Osteoblast (primary cell): ENCODE results near the gene TBR1. TPM values are rescaled to one million over a fixed set of nuclear protein-coding genes. Genes with fewer than 3 reads are reported as not detected.
A peak's percentile ranks its signal among the peaks of the same experiment; 100 is the strongest.

ENCODE experiments used
- DNase-seq: peaks from one replicate; pipeline ENCODE4 v3.0.0; 2011; ENCODE audit warnings: low spot score, mixed read lengths; ENCODE audit not compliant: insufficient read length; ENCODE audit errors: missing footprints
- H2AFZ ChIP-seq: 2 replicates; pipeline ENCODE4 v1.6.0; 2011; ENCODE audit warnings: mild to moderate bottlenecking, low read length
- H3K27ac ChIP-seq: 2 replicates; pipeline ENCODE4 v1.5.1; 2011; ENCODE audit warnings: mild to moderate bottlenecking, low read depth, low read length, moderate library complexity
- H3K27me3 ChIP-seq: 2 replicates; pipeline ENCODE4 v1.6.0; 2012; ENCODE audit warnings: mild to moderate bottlenecking, control low read depth, inconsistent platforms, low read length, moderate library complexity; ENCODE audit not compliant: insufficient read depth
- H3K36me3 ChIP-seq: 2 replicates; pipeline ENCODE4 v1.5.1; 2011; ENCODE audit warnings: mild to moderate bottlenecking, low read length, control low read depth, moderate library complexity; ENCODE audit not compliant: insufficient read depth
- H3K4me1 ChIP-seq: 2 replicates; pipeline ENCODE4 v1.5.1; 2011; ENCODE audit warnings: mild to moderate bottlenecking, low read length, control low read depth, moderate library complexity; ENCODE audit not compliant: insufficient read depth
- H3K4me2 ChIP-seq: 2 replicates; pipeline ENCODE4 v1.6.0; 2011; ENCODE audit warnings: mild to moderate bottlenecking, low read length; ENCODE audit not compliant: insufficient read depth
- H3K4me3 ChIP-seq: fragments of 200-600 bp; sonication (generic); 3 replicates; pipeline ENCODE4 v1.5.1; 2012; ENCODE audit warnings: mild to moderate bottlenecking, low read length, inconsistent platforms; ENCODE audit not compliant: insufficient read depth
- H3K79me2 ChIP-seq: 2 replicates; pipeline ENCODE4 v1.6.0; 2012; ENCODE audit warnings: mild to moderate bottlenecking, low read length, control low read depth, inconsistent platforms; ENCODE audit not compliant: insufficient read depth
- H3K9me3 ChIP-seq: 2 replicates; pipeline ENCODE4 v1.5.1; 2011; ENCODE audit warnings: low read depth, low read length, control low read depth
- H4K20me1 ChIP-seq: 2 replicates; pipeline ENCODE4 v1.6.0; 2012; ENCODE audit warnings: mild to moderate bottlenecking, low read length, control low read depth; ENCODE audit not compliant: insufficient read depth
- total RNA-seq: library from RNA; depleted of rRNA; stranded (reverse); fragments of >200 nt; gene quantifications from 2 replicates; pipeline ENCODE4 v1.2.3, GENCODE V29; 2012
- TF ChIP-seq, protein P1 (sequence below): IDR thresholded peaks from 2 replicates; pipeline ENCODE4 v1.5.1; 2011; ENCODE audit warnings: mild to moderate bottlenecking, low read depth, low read length, moderate library complexity; ENCODE audit errors: extremely low read depth

The TBR1 gene
- total RNA-seq, result under 0.01 TPM in 1 of 2 replicates, not detected in the other

GRCh38 chr2:161415987-161416707, at the start of gene TBR1:
TSS of gene TBR1 (plus strand) at chr2:161416297. CDS start at chr2:161416411, 114 bp downstream.
- TF ChIP-seq, protein P1, sequence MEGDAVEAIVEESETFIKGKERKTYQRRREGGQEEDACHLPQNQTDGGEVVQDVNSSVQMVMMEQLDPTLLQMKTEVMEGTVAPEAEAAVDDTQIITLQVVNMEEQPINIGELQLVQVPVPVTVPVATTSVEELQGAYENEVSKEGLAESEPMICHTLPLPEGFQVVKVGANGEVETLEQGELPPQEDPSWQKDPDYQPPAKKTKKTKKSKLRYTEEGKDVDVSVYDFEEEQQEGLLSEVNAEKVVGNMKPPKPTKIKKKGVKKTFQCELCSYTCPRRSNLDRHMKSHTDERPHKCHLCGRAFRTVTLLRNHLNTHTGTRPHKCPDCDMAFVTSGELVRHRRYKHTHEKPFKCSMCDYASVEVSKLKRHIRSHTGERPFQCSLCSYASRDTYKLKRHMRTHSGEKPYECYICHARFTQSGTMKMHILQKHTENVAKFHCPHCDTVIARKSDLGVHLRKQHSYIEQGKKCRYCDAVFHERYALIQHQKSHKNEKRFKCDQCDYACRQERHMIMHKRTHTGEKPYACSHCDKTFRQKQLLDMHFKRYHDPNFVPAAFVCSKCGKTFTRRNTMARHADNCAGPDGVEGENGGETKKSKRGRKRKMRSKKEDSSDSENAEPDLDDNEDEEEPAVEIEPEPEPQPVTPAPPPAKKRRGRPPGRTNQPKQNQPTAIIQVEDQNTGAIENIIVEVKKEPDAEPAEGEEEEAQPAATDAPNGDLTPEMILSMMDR, result no peak
- H3K79me2 ChIP-seq, result no peaks in the 10 kb centered on the region
- DNase-seq, result peak; percentile 56
- H2AFZ ChIP-seq, result no peak within 1 kb of the TSS
- H3K9me3 ChIP-seq, result no peaks in the 10 kb centered on the region
- H3K27me3 ChIP-seq, result peaks cover 66% of the 10 kb centered on the region
- peaks cover 3% of the 10 kb centered on the region for H4K20me1 ChIP-seq
- H3K27ac ChIP-seq, result no peak within 1 kb of the TSS
- no peak within 1 kb of the TSS for H3K4me3 ChIP-seq
- peaks cover 6% of the 10 kb centered on the region for H3K4me1 ChIP-seq
- H3K36me3 ChIP-seq, result peaks cover 3% of the 10 kb centered on the region
- H3K4me2 ChIP-seq, result peak within 1 kb of the TSS; percentile 89

DNA sequence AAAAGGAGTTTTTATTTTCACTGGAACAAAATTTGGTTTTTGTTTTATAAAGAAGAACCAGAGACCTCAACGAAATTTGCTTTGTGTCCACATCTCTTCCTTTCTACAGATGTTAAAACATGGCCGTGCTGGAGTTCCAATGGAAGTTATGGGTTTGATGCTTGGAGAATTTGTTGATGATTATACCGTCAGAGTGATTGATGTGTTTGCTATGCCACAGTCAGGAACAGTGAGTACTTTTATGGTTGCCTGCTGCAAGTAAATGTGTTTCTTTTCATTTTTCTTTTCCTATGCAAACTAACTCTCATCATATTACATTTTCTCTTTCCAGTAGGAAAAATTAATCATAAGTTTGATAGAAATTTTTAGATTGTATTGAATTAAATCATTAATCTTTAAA, 48.4 kb upstream of the TBR1 start:
- Histone ChIP-seq H3K9me3 (no peaks in the 10 kb centered on the region), H3K27ac (no peak overlapping the region), H3K4me2 (no peak overlapping the region), H3K27me3 (no peaks in the 10 kb centered on the region), H3K79me2 (peaks cover 43% of the 10 kb centered on the region), H3K4me3 (no peak overlapping the region), H4K20me1 (peaks cover 5% of the 10 kb centered on the region), H2AFZ (no peak overlapping the region), H3K4me1 (no peaks in the 10 kb centered on the region), H3K36me3 (peaks cover 18% of the 10 kb centered on the region)
- no peak for DNase-seq
- TF ChIP-seq, protein P1, result no peak

DNA sequence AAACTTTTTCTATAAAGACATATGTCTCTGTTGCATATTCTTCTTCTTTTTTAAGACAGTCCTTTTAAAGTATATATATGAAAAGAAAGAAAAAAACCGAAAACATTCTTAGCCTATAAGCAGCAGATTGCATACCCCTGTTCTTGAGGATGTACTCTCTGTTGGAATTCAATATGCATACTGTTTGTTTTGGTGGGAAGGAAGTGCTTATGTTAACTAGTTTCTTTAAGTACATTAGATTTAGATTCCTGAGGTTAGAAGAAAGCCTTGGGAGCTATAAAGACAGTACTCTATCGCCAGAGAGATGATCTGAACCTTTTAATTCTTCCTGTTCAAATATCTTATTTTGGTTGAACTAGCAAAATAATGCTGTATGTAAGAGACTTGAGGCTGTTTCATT, 46.8 kb upstream of the TBR1 start:
- H3K36me3 ChIP-seq, result peaks cover 18% of the 10 kb centered on the region
- H3K79me2 ChIP-seq, result peaks cover 27% of the 10 kb centered on the region
- no peak overlapping the region for H3K4me3 ChIP-seq
- no peak for DNase-seq
- peaks cover 5% of the 10 kb centered on the region for H4K20me1 ChIP-seq
- H2AFZ ChIP-seq, result no peak overlapping the region
- H3K9me3 ChIP-seq, result no peaks in the 10 kb centered on the region
- peaks cover 9% of the 10 kb centered on the region for H3K4me1 ChIP-seq
- TF ChIP-seq, protein P1, result no peak
- no peaks in the 10 kb centered on the region for H3K27me3 ChIP-seq
- H3K27ac ChIP-seq, result no peak overlapping the region
- H3K4me2 ChIP-seq, result no peak overlapping the region

DNA sequence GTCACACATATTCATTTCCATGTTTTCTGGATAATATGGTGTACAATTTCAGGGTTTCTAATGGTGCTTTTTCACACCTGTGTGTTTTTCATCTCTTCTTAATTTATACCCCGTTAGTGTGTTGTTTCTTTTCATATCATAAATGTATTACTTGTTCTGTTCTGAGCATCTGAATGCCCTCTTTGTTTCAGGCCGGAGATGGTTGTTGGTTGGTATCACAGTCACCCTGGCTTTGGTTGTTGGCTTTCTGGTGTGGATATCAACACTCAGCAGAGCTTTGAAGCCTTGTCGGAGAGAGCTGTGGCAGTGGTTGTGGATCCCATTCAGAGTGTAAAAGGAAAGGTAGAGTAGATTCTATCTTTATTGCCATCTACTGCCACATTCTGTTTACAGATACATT, 45.1 kb upstream of the TBR1 start:
- H2AFZ ChIP-seq, result no peak overlapping the region
- H3K4me1 ChIP-seq, result peaks cover 9% of the 10 kb centered on the region
- DNase-seq, result no peak
- peaks cover 5% of the 10 kb centered on the region for H4K20me1 ChIP-seq
- TF ChIP-seq, protein P1, result no peak
- H3K4me3 ChIP-seq, result no peak overlapping the region
- peaks cover 15% of the 10 kb centered on the region for H3K79me2 ChIP-seq
- no peak overlapping the region for H3K4me2 ChIP-seq
- no peaks in the 10 kb centered on the region for H3K27me3 ChIP-seq
- H3K9me3 ChIP-seq, result no peaks in the 10 kb centered on the region
- H3K36me3 ChIP-seq, result peaks cover 18% of the 10 kb centered on the region
- H3K27ac ChIP-seq, result no peak overlapping the region
